ENCODE results near the gene PRSS48.
"Not testable (repeated sequence)": the region's sequence is repeated elsewhere in the genome, so short reads cannot be mapped to it uniquely, and the experiment has no call there.

Gene PRSS48

GRCh38 chr4:151321586-151321985, 44.6 kb downstream of the PRSS48 start:
- DNase-seq = no peak

- DNase-seq = not testable (repeated sequence)
Observed at GRCh38 chr4:151322161-151322560, 45.2 kb downstream of the PRSS48 start.

- no peak for DNase-seq
Observed at GRCh38 chr4:151322570-151322969, 45.6 kb downstream of the PRSS48 start.

GRCh38 chr4:151323667-151324066, 46.7 kb downstream of the PRSS48 start:
- no peak for DNase-seq

- DNase-seq = no peak
Observed at GRCh38 chr4:151324124-151324751, 47.3 kb downstream of the PRSS48 start.

GRCh38 chr4:151324752-151325110, 47.8 kb downstream of the PRSS48 start:
- DNase-seq = no peak

- DNase-seq = no peak
Observed at GRCh38 chr4:151325111-151325948, 48.4 kb downstream of the PRSS48 start, which contains the start of gene SH3D19. Gene SH3D19, minus strand, starts transcription at chr4:151325605. Its CDS starts 253 bp downstream, at chr4:151325352.

GRCh38 chr4:151325949-151326246, 48.9 kb downstream of the PRSS48 start:
- DNase-seq = no peak

- DNase-seq = no peak
Observed at GRCh38 chr4:151329217-151330007, 52.5 kb downstream of the PRSS48 start.

GRCh38 chr4:151331276-151332042, 54.5 kb downstream of the PRSS48 start:
- no peak for DNase-seq

GRCh38 chr4:151339467-151339866, 62.5 kb downstream of the PRSS48 start:
- no peak for DNase-seq

- DNase-seq = no peak
Observed at GRCh38 chr4:151340751-151341385, 63.9 kb downstream of the PRSS48 start.

All from CD4-positive, alpha-beta T cell treated with Interleukin-17A for 4 hours (primary cell).